ENCODE measurements around the gene EIF3I.

Gene EIF3I

GRCh38 chr1:32242341-32242851 lies 20.2 kb downstream of the EIF3I start:
- no peak overlapping the region for H3K14ac ChIP-seq (ENCODE audit: low read length)

GRCh38 chr1:32246888-32247273 lies 24.7 kb downstream of the EIF3I start, which contains the start of gene FAM167B:
Gene FAM167B (plus strand): TSS chr1:32247222. CDS start chr1:32247422, 200 bp downstream.
- H3K4me2 ChIP-seq (ENCODE audit: insufficient read depth, low read length, poor library complexity, severe bottlenecking), result no peak within 1 kb of the TSS
- H3K79me1 ChIP-seq (ENCODE audit: low read depth, low read length), result no peaks in the 10 kb centered on the region
- H3K4me1 ChIP-seq (ENCODE audit: control insufficient read depth in 2 of 2, insufficient read depth in 1 of 2, low read depth in 1 of 2, low read length in 2 of 2), result peaks cover 14 to 20% of the 10 kb centered on the region in 2 donors
- H3K14ac ChIP-seq (ENCODE audit: low read length), result no peak within 1 kb of the TSS
- no peak for DNase-seq (ENCODE audit: low spot score)
- H2BK120ac ChIP-seq (ENCODE audit: low read depth, low read length), result no peak within 1 kb of the TSS
- H4K91ac ChIP-seq (ENCODE audit: low read depth, low read length, poor library complexity), result no peak within 1 kb of the TSS
- WGBS, 2 donors (ENCODE audit: extremely low coverage in 2 of 2, insufficient read length in 2 of 2, insufficient replicate concordance in 1 of 2), result no CpG with 5 or more reads among the region's 3 CpGs
- H3K27me3 ChIP-seq (ENCODE audit: control insufficient read depth in 3 of 3, insufficient read depth in 3 of 3, low read depth in 1 of 3, low read length in 3 of 3), result no peaks in the 10 kb centered on the region
- no peak within 1 kb of the TSS for H2BK5ac ChIP-seq (ENCODE audit: low read length)
- no peak within 1 kb of the TSS for H3K4ac ChIP-seq (ENCODE audit: low read length)
- no peak within 1 kb of the TSS for H3K18ac ChIP-seq (ENCODE audit: low read length)
- no peaks in the 10 kb centered on the region for H3K9me3 ChIP-seq (replicated peaks in 1 of 2; ENCODE audit: control insufficient read depth in 2 of 2, insufficient read depth in 1 of 2, low read depth in 1 of 2, low read length in 2 of 2)
- no peak within 1 kb of the TSS for H4K8ac ChIP-seq (ENCODE audit: low read depth, low read length)
- no peak within 1 kb of the TSS for H2BK12ac ChIP-seq (ENCODE audit: low read length)
- no peak within 1 kb of the TSS for H3K23ac ChIP-seq (ENCODE audit: low read depth, low read length, poor library complexity)
- no peaks in the 10 kb centered on the region for H3K36me3 ChIP-seq (replicated peaks in 1 of 2; ENCODE audit: control insufficient read depth in 2 of 2, insufficient read depth in 2 of 2, low read length in 2 of 2)
- H3K9ac ChIP-seq (ENCODE audit: low read depth, low read length, poor library complexity), result no peak within 1 kb of the TSS
- H2BK15ac ChIP-seq (ENCODE audit: low read length), result no peak within 1 kb of the TSS
- peak within 1 kb of the TSS; percentile 84 for H2AFZ ChIP-seq (ENCODE audit: low read length)
- H3K4me3 ChIP-seq (ENCODE audit: low read length in 2 of 2), result no peak within 1 kb of the TSS
- H2AK5ac ChIP-seq (ENCODE audit: low read depth, low read length), result peak within 1 kb of the TSS; percentile 34
- no peak within 1 kb of the TSS for H3K27ac ChIP-seq (replicated peaks; ENCODE audit: low read length)

More at GRCh38 chr1:32242341-32242851, 20.2 kb downstream of the EIF3I start:
- WGBS, 2 donors (ENCODE audit: extremely low coverage in 2 of 2, insufficient read length in 2 of 2, insufficient replicate concordance in 1 of 2), result no CpG with 5 or more reads among the region's 7 CpGs
- Histone ChIP-seq H3K23ac (ENCODE audit: low read depth, low read length, poor library complexity) (no peak overlapping the region), H3K27ac (replicated peaks; ENCODE audit: low read length) (no peak overlapping the region), H4K91ac (ENCODE audit: low read depth, low read length, poor library complexity) (no peak overlapping the region), H2BK12ac (ENCODE audit: low read length) (no peak overlapping the region), H3K9me3 (replicated peaks in 1 of 2; ENCODE audit: control insufficient read depth in 2 of 2, insufficient read depth in 1 of 2, low read depth in 1 of 2, low read length in 2 of 2) (no peaks in the 10 kb centered on the region), H3K9ac (ENCODE audit: low read depth, low read length, poor library complexity) (no peak overlapping the region), H3K4me3 (ENCODE audit: low read length in 2 of 2) (no peak overlapping the region), H4K8ac (ENCODE audit: low read depth, low read length) (no peak overlapping the region), H3K4me2 (ENCODE audit: insufficient read depth, low read length, poor library complexity, severe bottlenecking) (peak overlapping the region; percentile 37), H2BK120ac (ENCODE audit: low read depth, low read length) (no peak overlapping the region), H3K36me3 (replicated peaks in 1 of 2; ENCODE audit: control insufficient read depth in 2 of 2, insufficient read depth in 2 of 2, low read length in 2 of 2) (no peaks in the 10 kb centered on the region), H3K18ac (ENCODE audit: low read length) (no peak overlapping the region), H2AK5ac (ENCODE audit: low read depth, low read length) (peak overlapping the region; percentile 8), H3K27me3 (ENCODE audit: control insufficient read depth in 3 of 3, insufficient read depth in 3 of 3, low read depth in 1 of 3, low read length in 3 of 3) (no peaks in the 10 kb centered on the region), H3K4me1 (ENCODE audit: control insufficient read depth in 2 of 2, insufficient read depth in 1 of 2, low read depth in 1 of 2, low read length in 2 of 2) (peaks cover 3 to 7% of the 10 kb centered on the region in 2 donors), H2AFZ (ENCODE audit: low read length) (peak overlapping the region; percentile 93), H3K4ac (ENCODE audit: low read length) (no peak overlapping the region), H3K79me1 (ENCODE audit: low read depth, low read length) (peaks cover 3% of the 10 kb centered on the region), H2BK15ac (ENCODE audit: low read length) (no peak overlapping the region), H2BK5ac (ENCODE audit: low read length) (no peak overlapping the region)
- DNase-seq (ENCODE audit: low spot score), result no peak

- Histone ChIP-seq H3K9ac (ENCODE audit: low read depth, low read length, poor library complexity) (no peak overlapping the region), H3K18ac (ENCODE audit: low read length) (no peak overlapping the region), H3K27me3 (ENCODE audit: control insufficient read depth in 3 of 3, insufficient read depth in 3 of 3, low read depth in 1 of 3, low read length in 3 of 3) (no peaks in the 10 kb centered on the region), H3K23ac (ENCODE audit: low read depth, low read length, poor library complexity) (no peak overlapping the region), H3K27ac (replicated peaks; ENCODE audit: low read length) (no peak overlapping the region), H4K8ac (ENCODE audit: low read depth, low read length) (no peak overlapping the region), H3K79me1 (ENCODE audit: low read depth, low read length) (no peaks in the 10 kb centered on the region), H3K4me3 (ENCODE audit: low read length in 2 of 2) (no peak overlapping the region), H3K4me1 (ENCODE audit: control insufficient read depth in 2 of 2, insufficient read depth in 1 of 2, low read depth in 1 of 2, low read length in 2 of 2) (peaks cover 12 to 23% of the 10 kb centered on the region in 2 donors), H2BK120ac (ENCODE audit: low read depth, low read length) (no peak overlapping the region), H2BK12ac (ENCODE audit: low read length) (no peak overlapping the region), H3K36me3 (replicated peaks in 1 of 2; ENCODE audit: control insufficient read depth in 2 of 2, insufficient read depth in 2 of 2, low read length in 2 of 2) (no peaks in the 10 kb centered on the region), H2BK5ac (ENCODE audit: low read length) (no peak overlapping the region), H2AFZ (ENCODE audit: low read length) (peak overlapping the region; percentile 84), H3K14ac (ENCODE audit: low read length) (no peak overlapping the region), H2BK15ac (ENCODE audit: low read length) (no peak overlapping the region), H3K9me3 (replicated peaks in 1 of 2; ENCODE audit: control insufficient read depth in 2 of 2, insufficient read depth in 1 of 2, low read depth in 1 of 2, low read length in 2 of 2) (no peaks in the 10 kb centered on the region), H2AK5ac (ENCODE audit: low read depth, low read length) (peak overlapping the region; percentile 34), H3K4ac (ENCODE audit: low read length) (no peak overlapping the region), H3K4me2 (ENCODE audit: insufficient read depth, low read length, poor library complexity, severe bottlenecking) (no peak overlapping the region), H4K91ac (ENCODE audit: low read depth, low read length, poor library complexity) (no peak overlapping the region)
- no CpG with 5 or more reads among the region's 12 CpGs for WGBS, 2 donors (ENCODE audit: extremely low coverage in 2 of 2, insufficient read length in 2 of 2, insufficient replicate concordance in 1 of 2)
- no peak for DNase-seq (ENCODE audit: low spot score)
Observed at GRCh38 chr1:32247452-32247851, 25.2 kb downstream of the EIF3I start.

- peak; percentile 68 for DNase-seq (ENCODE audit: low spot score)
- Histone ChIP-seq H2BK5ac (ENCODE audit: low read length) (no peak overlapping the region), H3K9me3 (replicated peaks in 1 of 2; ENCODE audit: control insufficient read depth in 2 of 2, insufficient read depth in 1 of 2, low read depth in 1 of 2, low read length in 2 of 2) (no peaks in the 10 kb centered on the region), H3K18ac (ENCODE audit: low read length) (peak overlapping the region; percentile 53), H2BK120ac (ENCODE audit: low read depth, low read length) (no peak overlapping the region), H3K4me2 (ENCODE audit: insufficient read depth, low read length, poor library complexity, severe bottlenecking) (peak overlapping the region; percentile 63), H3K36me3 (replicated peaks in 1 of 2; ENCODE audit: control insufficient read depth in 2 of 2, insufficient read depth in 2 of 2, low read length in 2 of 2) (no peaks in the 10 kb centered on the region), H4K91ac (ENCODE audit: low read depth, low read length, poor library complexity) (no peak overlapping the region), H3K9ac (ENCODE audit: low read depth, low read length, poor library complexity) (no peak overlapping the region), H2AFZ (ENCODE audit: low read length) (peak overlapping the region; percentile 84), H3K23ac (ENCODE audit: low read depth, low read length, poor library complexity) (peak overlapping the region; percentile 1), H2BK15ac (ENCODE audit: low read length) (no peak overlapping the region), H3K4me3 (ENCODE audit: low read length in 2 of 2) (no peak overlapping the region), H3K27ac (replicated peaks; ENCODE audit: low read length) (peak overlapping the region; percentile 41), H3K4ac (ENCODE audit: low read length) (no peak overlapping the region), H3K14ac (ENCODE audit: low read length) (no peak overlapping the region), H3K79me1 (ENCODE audit: low read depth, low read length) (no peaks in the 10 kb centered on the region), H4K8ac (ENCODE audit: low read depth, low read length) (no peak overlapping the region), H2BK12ac (ENCODE audit: low read length) (no peak overlapping the region), H3K27me3 (ENCODE audit: control insufficient read depth in 3 of 3, insufficient read depth in 3 of 3, low read depth in 1 of 3, low read length in 3 of 3) (no peaks in the 10 kb centered on the region), H3K4me1 (ENCODE audit: control insufficient read depth in 2 of 2, insufficient read depth in 1 of 2, low read depth in 1 of 2, low read length in 2 of 2) (peaks cover 9 to 20% of the 10 kb centered on the region in 2 donors), H2AK5ac (ENCODE audit: low read depth, low read length) (no peak overlapping the region)
- WGBS, 2 donors (ENCODE audit: extremely low coverage in 2 of 2, insufficient read length in 2 of 2, insufficient replicate concordance in 1 of 2), result no CpG with 5 or more reads among the region's 31 CpGs
Observed at GRCh38 chr1:32247983-32248889, 26.0 kb downstream of the EIF3I start.
